HG03460 (cell line): Measurements from ENCODE around the gene FHIT.

Source experiments
- ATAC-seq: cut with Tn5 transposase; IDR thresholded peaks from one replicate; pipeline ENCODE4 v1.9.1; 2021; ENCODE audit not compliant: unreplicated experiment

The FHIT gene

GRCh38 chr3:60781935-60782334 is 469.3 kb downstream of the FHIT start:
- no peak for ATAC-seq

- ATAC-seq = no peak
Measured at GRCh38 chr3:60779637-60780036, 471.6 kb downstream of the FHIT start.

DNA sequence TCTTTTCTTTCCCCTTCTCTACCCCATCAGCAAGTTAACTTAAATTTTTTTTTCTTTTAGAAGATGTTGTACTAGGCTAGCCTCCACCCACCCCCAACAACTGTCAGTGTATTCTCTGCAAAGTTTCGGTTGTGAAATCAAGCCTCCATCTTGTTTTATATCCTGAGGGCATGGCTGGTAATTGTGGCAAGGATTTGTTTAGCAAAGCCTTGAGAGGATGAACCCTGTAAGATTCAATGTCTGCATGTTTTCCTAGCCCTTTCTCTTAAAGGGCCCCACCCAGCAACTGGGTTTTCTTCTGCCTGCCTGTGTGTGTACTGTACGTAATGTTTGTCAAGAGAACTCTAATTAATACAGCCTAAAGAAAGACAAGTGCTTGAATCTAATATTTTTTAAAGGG is 475.3 kb downstream of the FHIT start:
- no peak for ATAC-seq

- no peak for ATAC-seq
Measured at GRCh38 chr3:60774617-60775016, 476.6 kb downstream of the FHIT start.

GRCh38 chr3:60772584-60772983 is 478.7 kb downstream of the FHIT start:
- ATAC-seq = no peak

DNA sequence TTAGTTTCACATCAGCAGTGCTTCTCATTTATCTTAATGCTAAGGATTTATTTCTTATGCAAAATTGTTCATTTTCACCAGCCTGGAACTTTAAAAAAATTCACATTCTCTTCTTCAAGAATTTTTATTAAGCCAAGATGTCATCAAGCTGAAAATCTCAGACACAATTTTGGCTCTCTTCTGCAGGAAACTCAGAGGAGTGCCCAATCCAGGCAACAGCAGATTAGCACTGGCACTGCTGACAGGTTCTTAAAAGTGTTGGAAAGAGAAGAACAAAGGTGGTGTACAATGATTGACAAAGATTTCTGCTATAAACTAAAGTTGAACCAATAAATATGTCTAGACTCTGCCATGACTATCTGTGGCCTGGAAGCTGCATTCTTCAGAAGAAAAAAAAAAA is 479.5 kb downstream of the FHIT start:
- no peak for ATAC-seq

GRCh38 chr3:60770532-60770931 is 480.7 kb downstream of the FHIT start:
- ATAC-seq = no peak

- ATAC-seq = no peak
Measured at GRCh38 chr3:60767536-60767935, 483.7 kb downstream of the FHIT start.

GRCh38 chr3:60765776-60766175 is 485.5 kb downstream of the FHIT start:
- no peak for ATAC-seq

DNA sequence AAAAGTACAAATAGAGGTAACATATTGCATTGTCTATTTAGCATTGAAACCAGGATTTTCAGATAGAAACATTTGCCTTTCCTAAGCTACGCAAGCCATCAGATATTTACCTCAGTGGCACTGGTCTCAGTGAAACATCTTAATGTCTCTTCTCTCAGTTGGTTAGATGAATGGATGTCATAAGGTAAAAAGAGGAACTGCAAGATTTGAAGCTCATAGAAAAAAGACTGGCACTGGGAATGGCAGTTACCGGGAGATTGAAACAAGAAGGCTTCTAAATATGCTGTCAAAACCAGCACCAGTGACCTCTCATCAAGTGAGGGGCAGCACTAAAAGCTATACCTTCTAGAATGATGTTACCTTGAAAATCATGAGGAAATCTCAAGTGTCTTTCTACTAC is 486.4 kb downstream of the FHIT start:
- no peak for ATAC-seq

DNA sequence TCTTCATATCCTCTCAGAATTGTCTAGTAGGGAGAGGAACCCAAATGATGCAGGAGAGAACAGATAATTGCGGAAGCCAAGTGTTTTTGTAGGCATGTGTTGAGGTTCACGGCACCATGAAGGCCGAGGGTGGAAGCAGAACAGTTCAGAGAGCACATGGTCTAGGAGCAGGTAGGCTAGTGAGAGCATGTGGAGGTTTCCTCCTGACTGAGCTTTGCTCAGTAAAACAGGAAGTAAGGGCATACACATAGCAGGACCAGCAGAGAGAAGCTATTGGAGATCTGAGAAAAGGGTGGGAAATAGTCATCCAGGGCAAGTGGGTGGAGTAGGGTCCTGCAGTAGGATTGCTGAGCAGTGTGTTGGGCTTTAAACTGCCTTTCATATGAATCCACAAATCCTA is 491.1 kb downstream of the FHIT start:
- ATAC-seq = no peak

DNA sequence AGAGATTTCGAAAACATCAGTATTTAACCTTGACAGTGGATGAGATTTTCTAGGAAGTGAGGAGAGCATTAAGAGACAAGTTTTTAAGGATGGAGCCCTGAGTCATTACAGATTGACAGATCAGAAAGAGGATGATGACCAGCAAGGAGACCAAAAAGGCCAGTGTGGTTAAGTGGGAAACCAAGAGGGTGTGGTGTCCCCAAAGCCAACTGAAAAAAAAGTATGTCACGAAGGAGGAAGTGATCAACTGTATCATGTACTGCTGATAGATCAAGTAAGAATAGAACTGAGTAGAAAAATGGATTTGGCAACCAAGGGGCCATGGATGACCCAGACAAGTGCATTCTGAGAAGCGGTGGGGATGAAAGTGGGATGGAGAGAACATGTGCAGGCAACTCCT is 491.8 kb downstream of the FHIT start:
- no peak for ATAC-seq

DNA sequence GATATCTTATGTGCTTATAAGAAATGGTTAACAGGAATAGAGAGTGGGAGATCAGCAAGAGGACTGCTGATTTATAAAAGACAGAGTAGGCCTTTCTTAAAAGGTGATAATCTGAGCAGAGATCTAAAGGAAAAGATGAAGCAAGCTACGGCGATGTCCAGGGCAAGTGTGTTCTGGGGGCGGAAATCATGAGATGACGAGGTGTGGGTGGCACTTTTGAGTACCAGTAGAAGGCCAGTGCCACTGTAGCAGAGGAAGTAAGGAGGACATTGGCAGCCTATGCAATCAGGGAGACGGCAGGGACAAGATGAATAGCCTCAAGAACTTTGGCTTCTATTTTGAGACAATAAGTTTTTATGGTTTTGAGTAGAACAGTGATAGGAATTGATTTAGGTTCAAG is 492.4 kb downstream of the FHIT start:
- ATAC-seq = no peak

- ATAC-seq = no peak
Measured at GRCh38 chr3:60758171-60758570, 493.1 kb downstream of the FHIT start.

GRCh38 chr3:60757724-60758123 is 493.5 kb downstream of the FHIT start:
- ATAC-seq = no peak

GRCh38 chr3:60756241-60757030 is 494.8 kb downstream of the FHIT start:
- ATAC-seq = no peak

DNA sequence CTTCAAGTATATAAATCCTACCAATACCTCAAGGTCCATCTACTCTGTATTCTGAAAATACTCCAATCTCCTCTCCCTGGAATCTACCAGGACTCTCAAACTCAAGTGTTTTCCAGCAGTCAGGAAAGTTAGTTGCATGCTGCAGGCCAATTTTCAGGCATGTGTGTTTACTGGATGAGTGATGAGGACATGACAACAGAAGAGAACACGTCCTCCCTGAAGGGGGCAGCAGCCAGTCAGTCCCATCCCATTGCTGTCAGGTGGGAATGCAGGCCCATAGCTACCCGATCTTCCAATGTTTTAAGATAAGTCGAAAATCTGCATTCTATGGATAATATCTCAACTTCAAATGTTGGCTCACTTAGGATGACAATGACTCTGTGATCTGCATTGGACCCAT is 496.2 kb downstream of the FHIT start:
- no peak for ATAC-seq

GRCh38 chr3:60754617-60755016 is 496.6 kb downstream of the FHIT start:
- ATAC-seq = no peak

DNA sequence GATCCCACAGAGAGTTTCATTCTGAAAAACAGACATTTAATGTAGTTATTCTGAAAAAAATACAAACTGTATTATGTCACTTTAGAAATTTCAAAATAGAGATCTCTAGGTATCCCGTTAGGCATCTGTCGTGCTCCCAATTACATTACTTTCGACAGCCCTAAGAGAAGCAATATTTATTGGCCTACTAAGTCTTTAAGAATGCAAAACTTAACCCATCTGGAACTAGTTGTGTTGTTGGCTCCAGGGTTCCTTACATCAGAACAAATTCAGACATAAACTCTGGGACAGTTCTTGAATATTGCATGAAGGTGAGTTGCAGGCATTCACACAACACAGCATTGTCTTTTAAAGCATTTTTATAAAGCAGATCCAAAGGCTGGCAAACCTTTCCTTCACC is 498.4 kb downstream of the FHIT start:
- no peak for ATAC-seq

DNA sequence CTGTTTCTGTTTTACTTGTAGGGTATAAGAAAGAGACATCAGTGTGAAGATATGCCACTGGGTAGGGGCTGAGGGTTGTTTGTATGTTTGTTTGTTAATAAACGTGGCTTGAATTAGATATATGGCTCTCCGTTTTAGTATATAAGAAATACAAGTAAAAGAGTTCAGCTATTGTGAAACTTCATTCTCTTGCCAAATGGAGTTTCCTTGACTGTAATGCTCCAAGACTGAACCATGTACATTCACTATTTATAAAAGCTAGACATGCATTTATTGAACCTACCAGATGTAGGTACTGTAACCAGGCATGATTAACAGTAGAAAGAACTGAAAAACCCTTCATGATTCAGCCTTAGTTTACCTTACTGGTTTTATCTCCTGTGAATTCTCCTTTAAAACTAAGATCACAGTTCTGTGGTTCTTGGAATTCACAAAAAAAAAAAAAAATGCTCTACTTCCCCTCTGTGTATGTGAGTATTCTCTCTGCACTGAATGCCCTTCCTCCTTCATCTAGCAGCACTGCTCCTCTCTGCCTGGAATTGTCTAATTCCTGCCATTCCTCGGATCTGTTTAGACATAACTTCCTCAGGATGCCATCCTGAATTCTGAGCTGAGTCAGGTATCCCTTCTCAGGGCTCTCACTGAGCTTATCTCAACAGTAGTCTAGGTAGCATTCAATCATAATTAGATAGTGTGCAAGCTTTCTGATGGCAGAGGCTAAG is 504.4 kb downstream of the FHIT start:
- ATAC-seq = no peak

GRCh38 chr3:60746043-60746638 is 505.1 kb downstream of the FHIT start:
- no peak for ATAC-seq

- ATAC-seq = no peak
Measured at GRCh38 chr3:60743631-60744164, 507.6 kb downstream of the FHIT start.
